MCF 10A (cell line): ENCODE measurements around the gene TMEM131L. TPM values are rescaled to one million over a fixed set of nuclear protein-coding genes. Genes with fewer than 3 reads are reported as not detected.

Experiments
- BruUV-seq: library from RNA; stranded (reverse); fragments of 400-500 nt; replicated peaks from 2 replicates; lab custom pipeline; 2021; lab: Mats Ljungman, UMichigan
- CTCF ChIA-PET: fragments of 300-600 bp; sonication (Branson Sonifier 250); formaldehyde crosslinking; extraction: SDS; loops from one replicate; lab custom pipeline; 2021; ENCODE audit warnings: antibody characterized with exemption, inconsistent platforms; lab: Yijun Ruan, JAX
- POLR2A ChIA-PET: fragments of 300-600, 350-650 bp; sonication (Branson Sonifier 250); formaldehyde crosslinking; extraction: SDS; loops from one replicate; lab custom pipeline; 2020; ENCODE audit warnings: antibody characterized with exemption, inconsistent platforms; lab: Yijun Ruan, JAX
- DNase-seq: peaks from one replicate; pipeline ENCODE4 v3.0.0-alpha.2; 2018; ENCODE audit not compliant: unreplicated experiment
- H3K27ac Mint-ChIP-seq: one replicate; pipeline ENCODE4 v1.8.0; 2022; ENCODE audit warnings: mild to moderate bottlenecking, low read depth, mixed read lengths; ENCODE audit not compliant: unreplicated experiment
- H3K27me3 Mint-ChIP-seq: one replicate; pipeline ENCODE4 v1.8.0; 2022; ENCODE audit warnings: mixed read lengths; ENCODE audit not compliant: insufficient read depth, unreplicated experiment
- H3K36me3 Mint-ChIP-seq: one replicate; pipeline ENCODE4 v1.8.0; 2022; ENCODE audit warnings: mild to moderate bottlenecking, moderate library complexity, mixed read lengths; ENCODE audit not compliant: insufficient read depth, unreplicated experiment
- H3K4me1 Mint-ChIP-seq: one replicate; pipeline ENCODE4 v1.8.0; 2022; ENCODE audit warnings: mixed read lengths; ENCODE audit not compliant: insufficient read depth, unreplicated experiment
- H3K4me3 Mint-ChIP-seq: one replicate; pipeline ENCODE4 v1.8.0; 2022; ENCODE audit warnings: mild to moderate bottlenecking, moderate library complexity, mixed read lengths; ENCODE audit not compliant: unreplicated experiment
- H3K9me3 Mint-ChIP-seq: one replicate; pipeline ENCODE4 v1.8.0; 2022; ENCODE audit warnings: mixed read lengths; ENCODE audit not compliant: unreplicated experiment
- intact Hi-C: fragments of 100-400 bp; cut with micrococcal nuclease; formaldehyde crosslinking; loops from 2 replicates; pipeline ENCODE4 v1.14.1; 2022
- total RNA-seq: library from RNA; stranded (reverse); gene quantifications from 2 replicates; pipeline ENCODE4 v1.2.3, GENCODE V29; 2022
- TF ChIP-seq, protein P1 (sequence below): fragments of 200-600 bp; IDR thresholded peaks from one replicate; pipeline ENCODE4 v1.8.0; 2022; ENCODE audit warnings: antibody characterized with exemption, mild to moderate bottlenecking; ENCODE audit not compliant: unreplicated experiment

The TMEM131L gene
- total RNA-seq, 1 experiment from 2014 or later: 10.1 TPM

DNA sequence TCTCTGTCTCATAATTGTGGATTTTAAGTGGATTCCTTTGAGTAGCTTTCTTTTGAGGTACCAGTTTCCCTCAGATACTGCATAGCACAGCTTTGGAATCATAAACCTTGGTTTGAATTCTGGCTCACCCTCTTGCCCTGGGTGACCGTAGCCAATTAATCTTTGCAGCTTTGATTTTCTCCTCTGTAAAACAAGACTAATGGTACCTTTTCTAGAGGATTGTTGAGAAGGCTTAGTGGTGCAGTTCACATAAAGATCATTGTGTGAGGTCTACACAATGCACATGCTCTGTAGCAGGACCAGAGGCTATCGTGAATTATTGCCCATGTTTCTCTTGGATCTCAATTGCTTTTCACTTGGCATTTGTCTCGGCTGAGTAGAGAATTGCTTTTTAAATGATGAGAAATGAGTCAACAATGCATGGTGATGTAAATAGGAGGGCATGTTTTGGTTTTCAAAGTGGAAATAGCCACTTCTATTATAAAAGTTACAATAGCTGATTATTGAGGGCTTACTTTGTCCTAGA lies 47.9 kb downstream of the TMEM131L start:
- CTCF ChIA-PET: interaction anchor here (0.7 to 1.6 kb wide), 3 partner anchors 13 to 60 kb away, joined by 4 to 5 read pairs (median 4); no protein-coding TSS in a partner anchor
- POLR2A ChIA-PET: interaction anchor here (0.6 to 1.4 kb wide), 10 partner anchors 11 to 817 kb away, joined by 3 to 4 read pairs (median 3); no protein-coding TSS in a partner anchor
- no peaks in the 10 kb centered on the region for H3K27me3 Mint-ChIP-seq

DNA sequence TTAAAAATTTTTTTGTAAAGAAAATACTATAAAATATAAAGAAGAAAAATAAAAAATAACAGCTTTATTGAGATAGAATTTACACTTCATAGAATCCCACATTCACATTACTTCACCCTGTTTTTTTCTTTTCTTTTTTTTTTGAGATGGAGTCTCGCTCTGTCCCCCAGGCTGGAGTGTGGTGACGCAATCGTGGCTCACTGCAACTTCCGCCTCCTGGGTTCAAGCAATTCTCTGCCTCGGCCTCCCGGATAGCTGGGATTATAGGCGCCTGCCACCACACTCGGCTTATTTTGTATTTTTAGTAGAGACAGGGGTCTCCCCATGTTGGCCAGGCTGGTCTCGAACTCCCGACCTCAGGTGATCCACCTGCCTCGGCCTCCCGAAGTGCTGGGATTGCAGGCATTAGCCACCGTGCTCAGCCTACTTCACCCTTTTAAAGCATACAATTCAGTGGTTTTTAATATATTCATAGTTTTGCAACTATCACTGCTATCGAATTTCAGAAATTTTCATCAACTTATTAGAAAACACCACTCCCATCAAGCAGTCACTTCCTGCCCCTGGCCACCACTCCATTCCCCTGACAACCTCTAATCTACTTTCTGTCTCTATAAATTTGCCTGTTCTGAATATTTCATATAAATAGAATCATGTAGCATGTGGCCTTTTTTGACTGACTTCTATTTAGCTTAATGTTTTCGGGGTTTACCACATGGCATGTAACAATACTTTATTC lies 48.7 kb downstream of the TMEM131L start:
- no peak for DNase-seq
- H3K27me3 Mint-ChIP-seq: no peaks in the 10 kb centered on the region
- peaks cover 42% of the 10 kb centered on the region for H3K4me1 Mint-ChIP-seq
- CTCF ChIA-PET: interaction anchor here (0.6 to 1.1 kb wide), 3 partner anchors 8 to 59 kb away, joined by 3 to 5 read pairs (median 4); no protein-coding TSS in a partner anchor
- no TSS peak for BruUV-seq
- TF ChIP-seq, protein P1, sequence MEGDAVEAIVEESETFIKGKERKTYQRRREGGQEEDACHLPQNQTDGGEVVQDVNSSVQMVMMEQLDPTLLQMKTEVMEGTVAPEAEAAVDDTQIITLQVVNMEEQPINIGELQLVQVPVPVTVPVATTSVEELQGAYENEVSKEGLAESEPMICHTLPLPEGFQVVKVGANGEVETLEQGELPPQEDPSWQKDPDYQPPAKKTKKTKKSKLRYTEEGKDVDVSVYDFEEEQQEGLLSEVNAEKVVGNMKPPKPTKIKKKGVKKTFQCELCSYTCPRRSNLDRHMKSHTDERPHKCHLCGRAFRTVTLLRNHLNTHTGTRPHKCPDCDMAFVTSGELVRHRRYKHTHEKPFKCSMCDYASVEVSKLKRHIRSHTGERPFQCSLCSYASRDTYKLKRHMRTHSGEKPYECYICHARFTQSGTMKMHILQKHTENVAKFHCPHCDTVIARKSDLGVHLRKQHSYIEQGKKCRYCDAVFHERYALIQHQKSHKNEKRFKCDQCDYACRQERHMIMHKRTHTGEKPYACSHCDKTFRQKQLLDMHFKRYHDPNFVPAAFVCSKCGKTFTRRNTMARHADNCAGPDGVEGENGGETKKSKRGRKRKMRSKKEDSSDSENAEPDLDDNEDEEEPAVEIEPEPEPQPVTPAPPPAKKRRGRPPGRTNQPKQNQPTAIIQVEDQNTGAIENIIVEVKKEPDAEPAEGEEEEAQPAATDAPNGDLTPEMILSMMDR: no peak
- H3K9me3 Mint-ChIP-seq: no peaks in the 10 kb centered on the region
- no peak overlapping the region for H3K27ac Mint-ChIP-seq
- POLR2A ChIA-PET: interaction anchor here (0.8 to 1.4 kb wide), 3 partner anchors 17 to 50 kb away, joined by 3 read pairs; no protein-coding TSS in a partner anchor
- no peak overlapping the region for H3K4me3 Mint-ChIP-seq
- peaks cover 7% of the 10 kb centered on the region for H3K36me3 Mint-ChIP-seq
- intact Hi-C loops: no loop called here

More for the DNA sequence above, 47.9 kb downstream of the TMEM131L start:
- Mint-ChIP-seq H3K4me3 (no peak overlapping the region), H3K9me3 (no peaks in the 10 kb centered on the region), H3K36me3 (peaks cover 7% of the 10 kb centered on the region), H3K27ac (peak overlapping the region; percentile 42), H3K4me1 (peaks cover 37% of the 10 kb centered on the region)
- intact Hi-C loops: no loop called here
- peak; percentile 58 for DNase-seq
- BruUV-seq: no TSS peak
- TF ChIP-seq, protein P1: no peak

DNA sequence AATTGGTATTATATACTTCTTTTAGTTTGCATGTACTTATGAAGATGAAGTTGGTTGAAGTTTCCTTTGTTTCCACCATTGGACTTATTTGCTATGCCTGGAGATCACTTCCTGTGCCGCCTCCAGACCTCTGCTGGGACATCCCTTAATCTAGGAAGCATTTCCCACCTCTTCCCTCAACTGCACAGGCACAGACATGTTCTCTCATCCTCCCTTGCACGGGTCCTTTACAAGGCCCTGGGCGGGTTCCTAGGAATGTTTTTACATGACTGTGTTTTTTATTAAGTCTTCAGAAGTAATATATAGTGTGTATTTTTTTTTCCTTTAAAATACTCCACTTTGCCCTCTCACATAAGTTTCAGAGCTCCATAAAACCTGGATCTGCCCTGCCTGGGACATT lies 51.0 kb downstream of the TMEM131L start:
- Mint-ChIP-seq H3K4me1 (peaks cover 42% of the 10 kb centered on the region), H3K36me3 (peaks cover 7% of the 10 kb centered on the region), H3K27me3 (no peaks in the 10 kb centered on the region), H3K4me3 (no peak overlapping the region), H3K27ac (no peak overlapping the region), H3K9me3 (no peaks in the 10 kb centered on the region)
- intact Hi-C loops: no loop called here
- TF ChIP-seq, protein P1: no peak
- BruUV-seq: no TSS peak
- POLR2A ChIA-PET: interaction anchor here (0.6 kb wide), 1 partner anchor 231 kb away, joined by 4 read pairs; no protein-coding TSS in a partner anchor
- CTCF ChIA-PET: interaction anchor here (0.7 kb wide), 1 partner anchor 57 kb away, joined by 3 read pairs; no protein-coding TSS in a partner anchor
- DNase-seq: no peak

DNA sequence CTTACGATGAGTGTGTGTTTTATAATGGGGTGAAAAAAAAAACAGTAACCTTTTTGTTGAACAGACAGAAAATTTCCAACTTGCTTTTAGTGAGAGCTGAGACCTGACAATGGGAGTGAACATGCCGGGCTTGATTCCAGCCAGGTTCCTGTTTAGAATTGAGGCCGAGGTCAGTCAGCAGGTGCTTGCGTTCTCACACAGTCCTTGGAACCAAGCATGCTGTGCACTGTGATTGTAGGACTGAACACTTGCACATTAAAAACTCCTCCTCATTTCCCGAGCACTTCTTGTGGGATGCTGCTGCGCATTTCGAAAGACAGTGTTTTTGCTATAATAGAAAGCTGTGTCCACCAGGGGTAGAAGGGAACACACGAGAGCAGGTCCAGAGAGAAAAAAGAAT lies 51.8 kb downstream of the TMEM131L start:
- Mint-ChIP-seq H3K4me1 (peaks cover 34% of the 10 kb centered on the region), H3K36me3 (peaks cover 10% of the 10 kb centered on the region), H3K27ac (no peak overlapping the region), H3K9me3 (no peaks in the 10 kb centered on the region), H3K4me3 (no peak overlapping the region), H3K27me3 (no peaks in the 10 kb centered on the region)
- intact Hi-C loops: no loop called here
- TF ChIP-seq, protein P1: no peak
- no TSS peak for BruUV-seq
- DNase-seq: no peak
- ChIA-PET CTCF (interaction anchor here (0.6 to 0.7 kb wide), 3 partner anchors 56 to 1120 kb away, joined by 3 to 6 read pairs (median 3); no protein-coding TSS in a partner anchor), POLR2A (no interaction called here)
